Left ventricle myocardium inferior (tissue), 1 donor: ENCODE measurements around the gene BACH2. TPM values are rescaled to one million over a fixed set of nuclear protein-coding genes. Genes with fewer than 3 reads are reported as not detected.

ENCODE experiments used
- DNase-seq: peaks from one replicate; pipeline ENCODE4 v3.0.0-alpha.2; 2020
- H3K27ac ChIP-seq: fragments of 200-600 bp; replicated peaks from 2 replicates; pipeline ENCODE4 v1.8.0; 2021
- H3K27me3 ChIP-seq: fragments of 200-600 bp; 2 replicates; pipeline ENCODE4 v1.8.0; 2021; ENCODE audit warnings: low read depth
- H3K36me3 ChIP-seq: fragments of 200-600 bp; 2 replicates; pipeline ENCODE4 v1.8.0; 2021
- H3K4me1 ChIP-seq: fragments of 200-600 bp; 2 replicates; pipeline ENCODE4 v1.8.0; 2021
- H3K4me3 ChIP-seq: fragments of 200-600 bp; 2 replicates; pipeline ENCODE4 v1.8.0; 2021; ENCODE audit warnings: mild to moderate bottlenecking, moderate library complexity
- H3K9me3 ChIP-seq: fragments of 200-600 bp; replicated peaks from 2 replicates; pipeline ENCODE4 v1.8.0; 2021
- intact Hi-C: fragments of 100-400 bp; cut with micrococcal nuclease; formaldehyde crosslinking; loops from one replicate; pipeline ENCODE4 v1.11.0; 2022
- total RNA-seq: library from RNA; stranded (reverse); fragmentation: NEBNext Ultra II Directional; extraction: Animal tissue kit (Norgen Biotek cat#: 25700); gene quantifications from one replicate; pipeline ENCODE4 v1.2.1, GENCODE V29; 2021
- TF ChIP-seq, protein P1 (sequence below): fragments of 200-600 bp; IDR thresholded peaks from 2 replicates; pipeline ENCODE4 v1.8.0; 2021; ENCODE audit warnings: antibody characterized with exemption, mild to moderate bottlenecking, borderline replicate concordance
- donor health status: DM: no; HTN: yes; CAD: no; lungs with severe emphysema.

BACH2 gene
- total RNA-seq, 1 donor from 2014 or later = 1.5 TPM

DNA sequence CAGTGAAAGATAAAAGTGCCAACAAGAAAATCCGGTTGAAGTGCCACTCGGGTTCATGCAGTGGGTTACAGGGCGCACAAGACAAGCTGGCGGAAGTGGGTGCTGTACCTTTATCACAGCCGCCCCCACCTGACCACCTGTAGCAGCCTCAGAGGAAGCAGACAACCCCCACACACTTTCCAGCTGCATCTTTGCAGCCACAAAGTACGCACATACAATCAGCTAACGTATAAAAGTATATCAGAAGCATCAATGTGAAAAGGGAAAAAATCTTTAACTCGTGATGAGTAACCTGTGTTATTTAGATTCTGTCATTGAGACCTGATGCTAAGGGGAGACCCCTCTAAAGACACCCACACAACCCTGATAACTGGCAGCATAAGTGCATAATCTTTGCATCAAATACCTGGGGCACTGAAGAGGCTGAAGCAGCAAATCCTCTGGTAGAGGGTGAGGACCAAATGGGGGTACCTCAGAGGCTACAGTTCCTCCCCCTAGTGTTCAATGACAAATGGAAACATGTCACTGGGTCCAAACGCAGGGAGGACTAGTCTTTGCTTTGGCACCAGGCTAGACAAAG, 22.1 kb downstream of the BACH2 start:
- TF ChIP-seq, protein P1, sequence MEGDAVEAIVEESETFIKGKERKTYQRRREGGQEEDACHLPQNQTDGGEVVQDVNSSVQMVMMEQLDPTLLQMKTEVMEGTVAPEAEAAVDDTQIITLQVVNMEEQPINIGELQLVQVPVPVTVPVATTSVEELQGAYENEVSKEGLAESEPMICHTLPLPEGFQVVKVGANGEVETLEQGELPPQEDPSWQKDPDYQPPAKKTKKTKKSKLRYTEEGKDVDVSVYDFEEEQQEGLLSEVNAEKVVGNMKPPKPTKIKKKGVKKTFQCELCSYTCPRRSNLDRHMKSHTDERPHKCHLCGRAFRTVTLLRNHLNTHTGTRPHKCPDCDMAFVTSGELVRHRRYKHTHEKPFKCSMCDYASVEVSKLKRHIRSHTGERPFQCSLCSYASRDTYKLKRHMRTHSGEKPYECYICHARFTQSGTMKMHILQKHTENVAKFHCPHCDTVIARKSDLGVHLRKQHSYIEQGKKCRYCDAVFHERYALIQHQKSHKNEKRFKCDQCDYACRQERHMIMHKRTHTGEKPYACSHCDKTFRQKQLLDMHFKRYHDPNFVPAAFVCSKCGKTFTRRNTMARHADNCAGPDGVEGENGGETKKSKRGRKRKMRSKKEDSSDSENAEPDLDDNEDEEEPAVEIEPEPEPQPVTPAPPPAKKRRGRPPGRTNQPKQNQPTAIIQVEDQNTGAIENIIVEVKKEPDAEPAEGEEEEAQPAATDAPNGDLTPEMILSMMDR = no peak
- Histone ChIP-seq H3K4me1 (peaks cover 10% of the 10 kb centered on the region), H3K27me3 (no peaks in the 10 kb centered on the region), H3K9me3 (peaks cover 18% of the 10 kb centered on the region), H3K36me3 (peaks cover 17% of the 10 kb centered on the region), H3K27ac (no peak overlapping the region), H3K4me3 (no peak overlapping the region)
- intact Hi-C loops = no loop called here
- DNase-seq = no peak

DNA sequence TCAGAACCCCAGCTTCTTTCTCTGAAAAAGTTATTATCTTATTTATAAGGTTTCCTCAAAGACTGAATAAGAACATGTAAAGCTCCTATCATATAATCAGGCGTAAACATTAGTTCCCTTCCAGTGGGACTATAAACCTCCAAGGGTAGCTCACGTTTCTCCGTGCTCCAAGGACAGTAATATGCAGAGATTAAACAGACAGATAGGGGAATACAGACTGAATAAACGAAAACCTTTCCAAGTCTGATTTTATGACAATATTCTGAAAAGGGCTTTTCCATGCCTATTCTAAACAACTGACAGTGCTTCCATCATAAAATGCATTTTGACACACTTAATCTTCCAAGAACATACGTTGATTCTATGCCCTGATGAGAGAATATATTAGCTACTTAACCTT, 22.8 kb downstream of the BACH2 start:
- no peak for DNase-seq
- TF ChIP-seq, protein P1 = no peak
- Histone ChIP-seq H3K27me3 (no peaks in the 10 kb centered on the region), H3K4me1 (peaks cover 10% of the 10 kb centered on the region), H3K9me3 (peaks cover 18% of the 10 kb centered on the region), H3K27ac (no peak overlapping the region), H3K36me3 (peaks cover 17% of the 10 kb centered on the region), H3K4me3 (no peak overlapping the region)
- intact Hi-C loops = no loop called here

DNA sequence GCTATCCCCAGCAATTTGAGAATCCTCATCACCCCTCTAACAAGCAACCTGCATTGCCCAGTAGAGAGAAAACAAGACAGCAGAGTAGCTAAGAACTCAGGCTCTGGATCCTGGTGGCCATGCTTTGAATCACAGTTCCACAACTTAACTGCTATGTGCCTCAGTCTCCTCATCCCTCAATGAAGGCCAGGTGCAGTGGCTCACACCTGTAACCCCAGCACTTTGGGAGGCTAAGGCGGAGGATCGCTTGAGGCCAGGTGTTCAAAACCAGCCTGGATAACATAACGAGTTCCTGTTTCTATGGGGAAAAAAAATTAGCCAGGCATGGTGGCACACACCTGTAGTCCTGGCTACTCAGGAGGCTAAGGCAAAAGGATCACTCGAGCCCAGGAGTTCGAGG, 23.7 kb downstream of the BACH2 start:
- TF ChIP-seq, protein P1 = no peak
- Histone ChIP-seq H3K27ac (no peak overlapping the region), H3K27me3 (no peaks in the 10 kb centered on the region), H3K9me3 (peaks cover 18% of the 10 kb centered on the region), H3K4me3 (no peak overlapping the region), H3K36me3 (peaks cover 17% of the 10 kb centered on the region), H3K4me1 (peaks cover 8% of the 10 kb centered on the region)
- intact Hi-C loops = no loop called here
- no peak for DNase-seq

DNA sequence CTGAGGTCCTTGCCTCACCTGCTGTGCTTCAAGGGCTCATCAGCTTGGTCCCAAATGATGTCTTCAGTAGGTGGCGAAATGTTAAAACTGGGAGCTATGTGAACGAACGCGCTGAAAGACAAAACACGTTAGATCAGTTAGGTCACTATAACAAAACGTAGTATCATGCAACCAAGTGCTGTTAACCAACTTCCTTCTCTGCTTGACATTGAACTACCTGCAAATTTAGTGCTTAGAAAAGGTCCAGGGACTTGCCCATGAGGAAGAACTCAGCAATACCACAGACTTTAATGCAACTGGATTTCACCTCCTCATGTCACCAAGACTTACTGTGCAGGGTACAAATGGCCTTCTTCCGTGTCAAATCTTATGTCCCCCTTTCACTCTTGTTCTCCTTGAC, 24.8 kb downstream of the BACH2 start:
- H3K36me3 ChIP-seq = peaks cover 17% of the 10 kb centered on the region
- intact Hi-C loops = no loop called here
- no peaks in the 10 kb centered on the region for H3K27me3 ChIP-seq
- no peak for DNase-seq
- no peaks in the 10 kb centered on the region for H3K4me1 ChIP-seq
- peaks cover 18% of the 10 kb centered on the region for H3K9me3 ChIP-seq
- TF ChIP-seq, protein P1 = no peak
- H3K27ac ChIP-seq = no peak overlapping the region
- no peak overlapping the region for H3K4me3 ChIP-seq

DNA sequence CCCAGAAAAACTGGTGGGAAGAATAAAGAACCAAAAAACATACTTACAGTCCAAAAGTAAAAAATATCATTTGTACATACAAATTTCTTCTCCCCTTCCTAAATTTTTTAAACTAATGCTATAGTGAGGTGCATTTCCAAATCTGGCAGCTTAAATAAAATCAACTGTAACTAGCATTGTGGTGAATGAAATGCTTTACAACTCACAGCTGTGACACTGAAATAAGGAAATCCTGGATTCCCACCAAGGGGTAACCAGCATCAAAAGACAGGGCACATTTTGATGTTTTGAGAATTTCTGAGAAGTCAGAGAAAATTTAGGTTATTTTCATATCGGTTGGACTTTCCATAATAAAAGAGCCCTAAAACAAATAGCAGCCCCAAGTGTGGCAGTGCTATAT, 27.3 kb downstream of the BACH2 start:
- Histone ChIP-seq H3K36me3 (peaks cover 17% of the 10 kb centered on the region), H3K9me3 (peaks cover 18% of the 10 kb centered on the region), H3K4me3 (no peak overlapping the region), H3K27ac (no peak overlapping the region), H3K27me3 (no peaks in the 10 kb centered on the region), H3K4me1 (no peaks in the 10 kb centered on the region)
- intact Hi-C loops = no loop called here
- TF ChIP-seq, protein P1 = no peak
- DNase-seq = no peak

DNA sequence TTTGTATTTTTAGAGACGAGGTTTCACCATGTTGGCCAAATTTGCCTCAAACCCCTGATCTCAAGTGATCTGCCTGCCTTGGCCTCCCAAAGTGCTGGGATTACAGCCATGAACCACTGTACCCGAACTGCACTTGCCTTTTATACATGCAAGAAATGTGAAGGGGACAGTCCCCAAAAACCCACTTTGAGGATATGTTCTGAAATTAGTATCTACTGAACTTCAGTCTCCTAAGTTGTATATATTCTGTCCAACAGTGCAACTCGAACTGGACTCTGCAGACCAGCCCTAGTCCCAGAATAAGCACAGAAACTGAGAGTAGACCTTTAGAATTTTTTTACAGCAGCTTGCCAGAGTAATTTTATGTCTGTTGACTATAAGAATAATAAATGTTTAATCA, 28.5 kb downstream of the BACH2 start:
- TF ChIP-seq, protein P1 = no peak
- no peaks in the 10 kb centered on the region for H3K4me1 ChIP-seq
- intact Hi-C loops = no loop called here
- H3K4me3 ChIP-seq = no peak overlapping the region
- no peaks in the 10 kb centered on the region for H3K27me3 ChIP-seq
- DNase-seq = no peak
- H3K36me3 ChIP-seq = peaks cover 17% of the 10 kb centered on the region
- no peak overlapping the region for H3K27ac ChIP-seq
- peaks cover 18% of the 10 kb centered on the region for H3K9me3 ChIP-seq
